Measurements from ENCODE around the gene ANKS3.
A peak's percentile ranks its signal among the peaks of the same experiment; 100 is the strongest.

DNA sequence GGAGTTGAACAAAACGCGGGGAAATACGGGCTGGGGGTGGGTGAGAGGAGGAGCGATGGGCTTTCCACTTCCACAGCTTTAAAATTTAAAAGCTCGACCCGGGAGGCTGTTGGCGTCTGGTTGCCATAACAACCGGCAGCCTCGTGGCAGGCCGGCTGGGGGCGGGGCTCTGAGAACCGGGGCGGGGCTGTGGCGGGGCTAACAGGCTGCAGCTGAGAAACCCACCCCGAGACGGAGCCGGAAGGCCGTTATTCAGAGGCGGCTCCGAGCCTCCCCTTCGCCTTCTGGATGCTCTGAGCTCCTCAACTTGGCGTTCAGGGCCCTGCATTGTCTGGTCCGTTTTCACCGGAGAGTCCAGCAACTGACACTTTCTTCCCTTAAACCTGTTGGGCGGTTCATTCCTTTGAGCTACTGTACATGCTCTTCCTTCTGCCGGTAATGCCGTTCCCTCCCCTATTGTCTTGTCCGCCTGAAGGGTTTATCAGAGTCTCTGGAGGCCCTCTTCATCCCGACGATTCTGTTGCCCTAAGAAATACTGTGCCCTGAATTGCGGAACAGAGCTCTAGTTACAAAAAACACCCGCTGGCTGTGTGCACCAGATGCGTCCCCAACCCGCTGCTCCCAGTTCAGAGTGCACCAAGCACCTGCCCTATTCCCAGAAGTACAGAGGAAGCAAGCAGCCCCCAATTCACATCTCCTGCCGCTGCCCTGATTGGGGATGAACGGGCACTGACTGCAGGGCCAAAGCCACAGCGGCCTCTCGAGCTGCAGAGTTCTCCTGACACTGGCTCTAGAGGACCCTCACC is 862 bp upstream of the ANKS3 start:
- TF ChIP-seq ETV6 (conservative IDR thresholded peaks at IDR 0.05 in 1 of 2, IDR thresholded peaks at IDR 0.05 in 1 of 2; ENCODE audit: borderline replicate concordance in 1 of 2, low read depth in 1 of 2) = no peak
- TF ChIP-seq POLR2A (IDR thresholded peaks at IDR 0.05; ENCODE audit: low read depth, low read length) = peak; percentile 83
- TF ChIP-seq ATF3 (IDR thresholded peaks at IDR 0.05; ENCODE audit: borderline replicate concordance, extremely low read depth, low read depth, low read length) = no peak
- no peak for TF ChIP-seq GABPA (IDR thresholded peaks at IDR 0.05; ENCODE audit: low read depth)
- no peak for TF ChIP-seq MLLT1 (IDR thresholded peaks at IDR 0.05)
- TF ChIP-seq TBL1XR1 (IDR thresholded peaks at IDR 0.05; ENCODE audit: low read depth, low read length) = no peak
- TF ChIP-seq RBBP5 (conservative IDR thresholded peaks at IDR 0.05) = no peak
